ENCODE data around the gene CLTB. TPM values are rescaled to one million over a fixed set of nuclear protein-coding genes. Genes with fewer than 3 reads are reported as not detected.

CLTB gene
- total and polyA plus RNA-seq, 2 experiments from 2014 or later: 26.8 to 34.0 TPM

- H3K9me2 ChIP-seq (ENCODE audit: insufficient read depth): no peaks in the 10 kb centered on the region
- H3K36me3 ChIP-seq (ENCODE audit: insufficient read depth): no peaks in the 10 kb centered on the region
- H3K27me3 ChIP-seq (ENCODE audit: insufficient read depth): no peaks in the 10 kb centered on the region
- no peaks in the 10 kb centered on the region for H3K79me2 ChIP-seq (replicated peaks; ENCODE audit: insufficient read depth)
- H3K4me1 ChIP-seq (ENCODE audit: insufficient read depth): no peaks in the 10 kb centered on the region
- ATAC-seq: peak; percentile 95
- Mint-ChIP-seq H3K4me1 (peaks cover 16% of the 10 kb centered on the region), H3K9me3 (no peaks in the 10 kb centered on the region), H3K27ac (peak overlapping the region; percentile 52), H3K4me3 (no peak overlapping the region), H3K36me3 (ENCODE audit: low read depth) (no peaks in the 10 kb centered on the region; the same call in 2 of the 3 replicates), H3K27me3 (ENCODE audit: insufficient read depth, low read depth, poor library complexity) (peaks cover 3% of the 10 kb centered on the region)
- TF ChIP-seq JUNB (IDR thresholded peaks at IDR 0.05; ENCODE audit: unreplicated experiment) (no peak), CREB1 (CRISPR knock-in tag; IDR thresholded peaks at IDR 0.05; ENCODE audit: low read depth) (peak; percentile 8; the same call in 1 of the 2 replicates), NANOG (IDR thresholded peaks at IDR 0.05; ENCODE audit: borderline replicate concordance) (no peak)
- TF ChIP-seq, protein P1, sequence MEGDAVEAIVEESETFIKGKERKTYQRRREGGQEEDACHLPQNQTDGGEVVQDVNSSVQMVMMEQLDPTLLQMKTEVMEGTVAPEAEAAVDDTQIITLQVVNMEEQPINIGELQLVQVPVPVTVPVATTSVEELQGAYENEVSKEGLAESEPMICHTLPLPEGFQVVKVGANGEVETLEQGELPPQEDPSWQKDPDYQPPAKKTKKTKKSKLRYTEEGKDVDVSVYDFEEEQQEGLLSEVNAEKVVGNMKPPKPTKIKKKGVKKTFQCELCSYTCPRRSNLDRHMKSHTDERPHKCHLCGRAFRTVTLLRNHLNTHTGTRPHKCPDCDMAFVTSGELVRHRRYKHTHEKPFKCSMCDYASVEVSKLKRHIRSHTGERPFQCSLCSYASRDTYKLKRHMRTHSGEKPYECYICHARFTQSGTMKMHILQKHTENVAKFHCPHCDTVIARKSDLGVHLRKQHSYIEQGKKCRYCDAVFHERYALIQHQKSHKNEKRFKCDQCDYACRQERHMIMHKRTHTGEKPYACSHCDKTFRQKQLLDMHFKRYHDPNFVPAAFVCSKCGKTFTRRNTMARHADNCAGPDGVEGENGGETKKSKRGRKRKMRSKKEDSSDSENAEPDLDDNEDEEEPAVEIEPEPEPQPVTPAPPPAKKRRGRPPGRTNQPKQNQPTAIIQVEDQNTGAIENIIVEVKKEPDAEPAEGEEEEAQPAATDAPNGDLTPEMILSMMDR (conservative IDR thresholded peaks at IDR 0.05; ENCODE audit: low read depth in 2 of 2): peak; percentile 56 to 84
- H3K4me2 ChIP-seq: no peak overlapping the region
- DNase-seq (ENCODE audit: low spot score): peak; percentile 86
- no peaks in the 10 kb centered on the region; the same call in 1 of the 2 replicates for H4K20me1 ChIP-seq (replicated peaks; ENCODE audit: insufficient read depth)
- no peak overlapping the region for H2AFZ ChIP-seq
- H3F3A ChIP-seq (replicated peaks; ENCODE audit: low read depth): no peaks in the 10 kb centered on the region
- 0 out of 2 replicates have a peak overlapping the region, but pooled peaks have one; percentile 50 for H3K27ac ChIP-seq (ENCODE audit: low read depth)
- no peak overlapping the region for H3K4me3 ChIP-seq
These were observed 10.5 kb downstream of the CLTB start for GRCh38 chr5:176405656-176406435.

- Histone ChIP-seq H3K79me2 (replicated peaks; ENCODE audit: insufficient read depth) (no peaks in the 10 kb centered on the region), H3K36me3 (ENCODE audit: insufficient read depth) (no peaks in the 10 kb centered on the region), H2AFZ (no peak overlapping the region), H3K9me2 (ENCODE audit: insufficient read depth) (no peaks in the 10 kb centered on the region), H3K27me3 (ENCODE audit: insufficient read depth) (no peaks in the 10 kb centered on the region), H3K4me1 (ENCODE audit: insufficient read depth) (no peaks in the 10 kb centered on the region), H3K4me3 (no peak overlapping the region), H3F3A (replicated peaks; ENCODE audit: low read depth) (no peaks in the 10 kb centered on the region), H4K20me1 (replicated peaks; ENCODE audit: insufficient read depth) (no peaks in the 10 kb centered on the region; the same call in 1 of the 2 replicates), H3K27ac (ENCODE audit: low read depth) (no peak overlapping the region), H3K4me2 (no peak overlapping the region)
- no peak for TF ChIP-seq POLR2AphosphoS5 (IDR thresholded peaks at IDR 0.05; ENCODE audit: low read depth)
- H3K27me3 Mint-ChIP-seq (ENCODE audit: insufficient read depth, low read depth, poor library complexity): peaks cover 7% of the 10 kb centered on the region
- H3K4me3 Mint-ChIP-seq: no peak overlapping the region
- H3K9me3 Mint-ChIP-seq: no peaks in the 10 kb centered on the region
- H3K36me3 Mint-ChIP-seq (ENCODE audit: low read depth): no peaks in the 10 kb centered on the region; the same call in 2 of the 3 replicates
- H3K27ac Mint-ChIP-seq: peak overlapping the region; percentile 41; the same call in 1 of the 2 replicates
- DNase-seq (ENCODE audit: low spot score) (no peak), ATAC-seq (no peak)
- H3K4me1 Mint-ChIP-seq: peaks cover 16% of the 10 kb centered on the region
These were observed 14.8 kb downstream of the CLTB start for GRCh38 chr5:176401281-176402205.
